ENCODE results near the gene INPP5J.

Gene INPP5J

DNA sequence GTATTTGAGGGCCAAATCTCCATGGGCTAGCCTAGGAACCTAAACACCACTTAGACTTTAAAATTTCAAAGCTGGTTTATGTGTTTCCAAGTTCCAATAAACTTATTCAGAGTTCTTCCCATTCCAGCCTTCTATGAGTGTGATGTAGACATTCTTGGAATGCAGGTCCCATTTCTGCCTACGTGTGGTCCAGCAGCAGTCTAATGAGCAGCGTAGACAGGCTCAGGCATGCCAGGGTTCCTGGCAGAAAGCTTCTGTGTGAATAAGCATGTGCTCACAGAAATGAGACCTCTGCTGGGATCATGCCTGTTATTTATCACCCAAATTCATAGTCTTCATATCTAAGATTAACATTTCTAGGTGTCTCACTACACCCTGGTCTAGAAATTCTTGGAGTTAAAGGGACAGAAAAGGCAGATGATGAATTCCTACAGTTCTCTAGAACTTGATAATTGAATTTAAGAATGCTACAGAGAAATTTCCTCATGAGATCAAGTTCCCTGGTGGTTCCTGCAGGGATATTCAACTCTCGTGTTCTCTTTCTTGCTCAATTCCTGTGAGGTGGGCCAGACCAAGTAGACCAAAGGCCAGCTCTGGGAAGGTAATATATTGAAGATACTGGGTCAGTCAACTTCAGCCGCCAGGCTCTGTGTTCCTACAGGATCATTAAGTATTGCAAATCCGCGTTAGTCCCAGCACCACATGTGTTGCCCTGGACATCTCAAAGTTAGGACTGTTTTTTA, 54.8 kb downstream of the INPP5J start:
- H3K4me3 ChIP-seq (ENCODE audit: low read depth, low read length): no peak overlapping the region
- TF ChIP-seq CTCF (IDR thresholded peaks at IDR 0.05; ENCODE audit: low read depth, low read length): no peak

DNA sequence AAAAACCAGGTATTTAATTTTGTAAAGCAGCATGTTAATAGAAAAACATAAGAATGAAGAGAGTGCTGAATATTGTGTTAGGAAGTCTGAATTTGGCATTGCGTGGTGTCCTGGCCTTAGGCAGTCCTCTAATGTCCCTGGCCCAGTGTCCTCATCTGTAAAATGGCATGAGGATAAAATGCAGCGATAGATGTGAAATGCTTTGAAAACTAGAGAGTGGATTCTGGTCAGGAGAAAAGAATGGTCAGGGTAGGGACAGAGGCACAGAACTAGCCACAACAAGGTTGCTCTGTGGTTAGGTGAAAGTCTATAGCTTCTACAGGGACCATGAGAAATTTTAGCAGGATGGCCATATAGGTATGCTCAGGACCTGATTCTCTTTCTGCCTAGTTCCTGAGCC, 56.1 kb downstream of the INPP5J start:
- H3K4me3 ChIP-seq (ENCODE audit: low read depth, low read length): no peak overlapping the region
- no peak for TF ChIP-seq CTCF (IDR thresholded peaks at IDR 0.05; ENCODE audit: low read depth, low read length)

DNA sequence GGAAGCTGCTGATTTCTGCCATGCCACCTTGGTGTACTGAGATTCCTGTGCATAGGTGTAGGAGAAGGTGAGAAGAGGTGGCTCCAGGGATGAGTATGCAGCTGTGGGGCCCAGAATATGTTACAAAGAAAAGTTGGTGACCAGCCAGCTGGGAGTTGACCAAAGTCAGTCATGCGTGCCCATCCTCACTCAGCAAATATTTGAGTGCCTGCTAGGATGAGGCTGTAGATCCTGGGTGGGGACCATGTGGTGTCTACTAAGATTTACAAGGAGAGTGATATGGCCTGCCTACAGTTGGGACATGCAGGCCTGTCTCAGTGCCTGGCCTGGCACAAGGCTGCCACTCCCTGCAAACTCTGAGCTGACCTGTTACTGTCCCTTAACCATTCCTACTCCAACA, 56.6 kb downstream of the INPP5J start:
- H3K4me3 ChIP-seq (ENCODE audit: low read depth, low read length): no peak overlapping the region
- TF ChIP-seq CTCF (IDR thresholded peaks at IDR 0.05; ENCODE audit: low read depth, low read length): no peak

DNA sequence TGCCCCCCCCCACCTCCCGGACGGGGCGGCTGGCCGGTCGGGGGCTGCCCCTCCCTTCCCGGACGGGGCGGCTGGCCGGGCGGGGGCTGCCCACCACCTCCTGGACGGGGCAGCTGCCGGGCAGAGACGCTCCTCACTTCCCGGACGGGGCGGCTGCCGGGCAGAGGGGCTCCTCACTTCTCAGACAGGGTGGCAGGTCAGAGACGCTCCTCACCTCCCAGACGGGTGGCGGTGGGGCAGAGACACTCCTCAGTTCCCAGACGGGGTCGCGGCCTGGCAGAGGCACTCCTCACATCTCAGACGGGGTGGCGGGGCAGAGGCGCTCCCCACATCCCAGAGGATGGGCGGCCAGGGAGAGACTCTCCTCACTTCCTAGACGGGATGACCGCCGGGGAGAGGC, 61.2 kb downstream of the INPP5J start:
- TF ChIP-seq CTCF (IDR thresholded peaks at IDR 0.05; ENCODE audit: low read depth, low read length): no peak
- H3K4me3 ChIP-seq (ENCODE audit: low read depth, low read length): no peak overlapping the region
